GM12878 (cell line): Measurements from ENCODE around the gene ZNF710. TPM values are rescaled to one million over a fixed set of nuclear protein-coding genes. Genes with fewer than 3 reads are reported as not detected.
A peak's percentile ranks its signal among the peaks of the same experiment; 100 is the strongest.

Experiments
- ASH2L ChIP-seq: fragments of 300-600, 200-600 bp; sonication (generic); IDR thresholded peaks from 2 replicates; pipeline ENCODE4 v1.6.1; 2017; ENCODE audit warnings: low read depth, mild to moderate bottlenecking, borderline replicate concordance
- DPF2 ChIP-seq: fragments of 450-650 bp; IDR thresholded peaks from 2 replicates; pipeline ENCODE4 v1.6.1; 2017; ENCODE audit warnings: mild to moderate bottlenecking
- FOS ChIP-seq: IDR thresholded peaks from 3 replicates; pipeline ENCODE4 v1.6.1; 2011; ENCODE audit warnings: borderline replicate concordance; ENCODE audit not compliant: insufficient read length; ENCODE audit errors: extremely low read depth
- NBN ChIP-seq: fragments of 450-650 bp; IDR thresholded peaks from 2 replicates; pipeline ENCODE4 v1.6.1; 2016
- NFYB ChIP-seq: IDR thresholded peaks from 2 replicates; pipeline ENCODE4 v1.6.1; 2011; ENCODE audit warnings: low read depth, mild to moderate bottlenecking, low read length, improper control_type of control experiment, moderate library complexity; ENCODE audit not compliant: insufficient read depth
- NR2F1 ChIP-seq: fragments of 450-650 bp; conservative IDR thresholded peaks from 2 replicates; pipeline ENCODE4 v1.6.1; 2017; ENCODE audit warnings: mild to moderate bottlenecking
- POLR2AphosphoS2 ChIP-seq: IDR thresholded peaks from 2 replicates; pipeline ENCODE4 v1.6.1; 2011; ENCODE audit warnings: low read depth, mild to moderate bottlenecking, low read length, improper control_type of control experiment, moderate library complexity
- RB1 ChIP-seq: fragments of 450-650 bp; formaldehyde crosslinking; IDR thresholded peaks from 2 replicates; pipeline ENCODE4 v1.6.1; 2017; ENCODE audit warnings: mild to moderate bottlenecking, borderline replicate concordance
- RCOR1 ChIP-seq: conservative IDR thresholded peaks from 2 replicates; pipeline ENCODE4 v1.6.1; 2012; ENCODE audit warnings: low read depth, low read length, improper control_type of control experiment
- TARDBP ChIP-seq: IDR thresholded peaks from 2 replicates; pipeline ENCODE4 v1.6.1; 2016; ENCODE audit warnings: borderline replicate concordance
- TCF12 ChIP-seq: IDR thresholded peaks from 2 replicates; pipeline ENCODE4 v1.6.1; 2011; ENCODE audit warnings: low read depth, mild to moderate bottlenecking, low read length
- ZNF24 ChIP-seq: fragments of 450-650 bp; IDR thresholded peaks from 2 replicates; pipeline ENCODE4 v1.6.1; 2017; ENCODE audit warnings: antibody characterized with exemption, mild to moderate bottlenecking
- ZSCAN29 ChIP-seq: fragments of 450-650 bp; IDR thresholded peaks from 2 replicates; pipeline ENCODE4 v1.6.1; 2017; ENCODE audit warnings: mild to moderate bottlenecking, moderate library complexity
- polyA plus RNA-seq, 11 experiments: library from polyadenylated mRNA; depleted of rRNA in 4 of 11; unstranded in 6 of 11; stranded (reverse) in 5 of 11; fragments of >200 nt; fragmentation: Nextera tagmentation in 4 of 11; fragmentation: Illumina TruSeq in 1 of 11; extraction: Ambion mirVana in 4 of 11; extraction: Trizol in 1 of 11; gene quantifications; 1 replicate in 1 of 11; 2 replicates in 10 of 11; pipeline versions ENCODE4 v1.2.1 to v1.2.3, GENCODE V29; 2011 to 2016; ENCODE audit warnings: inconsistent platforms in 2 of 11, missing spikeins in 2 of 11, low read depth in 1 of 11
- total RNA-seq, 4 experiments: library from RNA; depleted of rRNA in 3 of 4; stranded (reverse); fragments of >200 nt in 3 of 4; fragmentation: Illumina TruSeq in 1 of 4; extraction: Trizol in 1 of 4; gene quantifications; 2 replicates each; pipeline versions ENCODE4 v1.2.1 to v1.2.3, GENCODE V29; 2013 to 2021
- TF ChIP-seq, protein P1 (sequence below): IDR thresholded peaks from 2 replicates; pipeline ENCODE4 v1.6.1; 2012; ENCODE audit warnings: improper control_type of control experiment, low read depth, low read length; ENCODE audit not compliant: insufficient replicate concordance
- TF ChIP-seq, protein P2 (sequence below): IDR thresholded peaks from 2 replicates; pipeline ENCODE4 v1.6.1; 2011; ENCODE audit warnings: mild to moderate bottlenecking, low read depth, low read length, moderate library complexity; ENCODE audit not compliant: insufficient replicate concordance
- TF ChIP-seq, protein P3 (sequence below): fragments of 450-650 bp; IDR thresholded peaks from 2 replicates; pipeline ENCODE4 v1.6.1; 2018; ENCODE audit warnings: mild to moderate bottlenecking, low read depth, moderate library complexity; ENCODE audit not compliant: partially characterized antibody
- TF ChIP-seq, protein P4 (sequence below): IDR thresholded peaks from 2 replicates; pipeline ENCODE4 v1.6.1; 2012; ENCODE audit warnings: mild to moderate bottlenecking, low read depth, low read length

The ZNF710 gene
- total and polyA plus RNA-seq, 10 of the 15 experiments (the other 5 are each of a cell fraction or from before 2014, with no cell fraction given): 1.4 to 43.5 (median 9.8) TPM

DNA sequence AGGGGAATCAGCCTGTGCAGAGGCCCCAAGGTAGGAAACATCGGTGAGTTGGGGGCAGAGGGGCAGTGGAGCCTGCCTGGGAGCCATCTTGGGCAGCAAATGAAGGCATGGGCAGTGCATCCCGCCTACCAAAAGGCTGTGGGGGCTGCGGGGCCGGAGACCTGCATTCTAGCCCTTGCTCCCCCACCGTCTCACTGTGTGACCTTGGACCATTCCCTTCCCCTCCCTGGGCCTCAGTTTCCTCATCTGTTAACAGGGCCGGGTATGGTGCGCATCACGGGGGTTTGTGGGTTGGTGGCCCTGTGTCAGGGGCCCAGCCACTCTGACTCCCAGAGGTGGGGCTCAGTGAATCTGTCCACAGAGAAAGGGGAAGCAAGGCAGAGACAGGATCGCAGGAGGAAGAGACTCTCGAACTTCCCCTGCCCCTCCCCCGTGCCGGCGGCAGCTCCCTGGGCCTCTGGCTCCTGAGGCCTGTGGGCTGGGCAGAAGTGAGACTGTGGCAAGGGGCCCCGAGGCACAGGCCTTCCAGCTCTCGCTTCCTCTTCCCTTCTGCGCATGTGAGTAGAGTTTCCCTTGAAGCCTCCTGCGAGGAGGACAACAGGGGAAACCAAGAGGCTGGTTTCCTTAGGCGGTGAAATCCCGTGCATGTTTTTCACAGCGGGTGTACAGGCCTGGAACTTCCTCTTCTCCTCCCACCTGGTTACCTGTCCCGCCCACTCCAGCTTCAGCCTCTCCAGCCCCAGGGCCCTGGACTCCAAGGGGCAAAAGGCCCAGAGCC lies 58.3 kb downstream of the ZNF710 start (continued):
- TF ChIP-seq NFYB (no peak), TCF12 (peak; percentile 87; the same call in 1 of the 2 replicates), POLR2AphosphoS2 (no peak), DPF2 (peak; percentile 97), ZNF24 (no peak), ASH2L (no peak), RCOR1 (peak; percentile 37; the same call in 1 of the 2 replicates), NBN (peak; percentile 94), ZSCAN29 (0 out of 2 replicates have a peak, but pooled peaks have one; percentile 9), FOS (no peak), TARDBP (0 out of 2 replicates have a peak, but pooled peaks have one; percentile 31), NR2F1 (peak; percentile 57; the same call in 1 of the 2 replicates), RB1 (no peak)
- TF ChIP-seq, protein P1, sequence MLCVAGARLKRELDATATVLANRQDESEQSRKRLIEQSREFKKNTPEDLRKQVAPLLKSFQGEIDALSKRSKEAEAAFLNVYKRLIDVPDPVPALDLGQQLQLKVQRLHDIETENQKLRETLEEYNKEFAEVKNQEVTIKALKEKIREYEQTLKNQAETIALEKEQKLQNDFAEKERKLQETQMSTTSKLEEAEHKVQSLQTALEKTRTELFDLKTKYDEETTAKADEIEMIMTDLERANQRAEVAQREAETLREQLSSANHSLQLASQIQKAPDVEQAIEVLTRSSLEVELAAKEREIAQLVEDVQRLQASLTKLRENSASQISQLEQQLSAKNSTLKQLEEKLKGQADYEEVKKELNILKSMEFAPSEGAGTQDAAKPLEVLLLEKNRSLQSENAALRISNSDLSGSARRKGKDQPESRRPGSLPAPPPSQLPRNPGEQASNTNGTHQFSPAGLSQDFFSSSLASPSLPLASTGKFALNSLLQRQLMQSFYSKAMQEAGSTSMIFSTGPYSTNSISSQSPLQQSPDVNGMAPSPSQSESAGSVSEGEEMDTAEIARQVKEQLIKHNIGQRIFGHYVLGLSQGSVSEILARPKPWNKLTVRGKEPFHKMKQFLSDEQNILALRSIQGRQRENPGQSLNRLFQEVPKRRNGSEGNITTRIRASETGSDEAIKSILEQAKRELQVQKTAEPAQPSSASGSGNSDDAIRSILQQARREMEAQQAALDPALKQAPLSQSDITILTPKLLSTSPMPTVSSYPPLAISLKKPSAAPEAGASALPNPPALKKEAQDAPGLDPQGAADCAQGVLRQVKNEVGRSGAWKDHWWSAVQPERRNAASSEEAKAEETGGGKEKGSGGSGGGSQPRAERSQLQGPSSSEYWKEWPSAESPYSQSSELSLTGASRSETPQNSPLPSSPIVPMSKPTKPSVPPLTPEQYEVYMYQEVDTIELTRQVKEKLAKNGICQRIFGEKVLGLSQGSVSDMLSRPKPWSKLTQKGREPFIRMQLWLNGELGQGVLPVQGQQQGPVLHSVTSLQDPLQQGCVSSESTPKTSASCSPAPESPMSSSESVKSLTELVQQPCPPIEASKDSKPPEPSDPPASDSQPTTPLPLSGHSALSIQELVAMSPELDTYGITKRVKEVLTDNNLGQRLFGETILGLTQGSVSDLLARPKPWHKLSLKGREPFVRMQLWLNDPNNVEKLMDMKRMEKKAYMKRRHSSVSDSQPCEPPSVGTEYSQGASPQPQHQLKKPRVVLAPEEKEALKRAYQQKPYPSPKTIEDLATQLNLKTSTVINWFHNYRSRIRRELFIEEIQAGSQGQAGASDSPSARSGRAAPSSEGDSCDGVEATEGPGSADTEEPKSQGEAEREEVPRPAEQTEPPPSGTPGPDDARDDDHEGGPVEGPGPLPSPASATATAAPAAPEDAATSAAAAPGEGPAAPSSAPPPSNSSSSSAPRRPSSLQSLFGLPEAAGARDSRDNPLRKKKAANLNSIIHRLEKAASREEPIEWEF: peak; percentile 59
- TF ChIP-seq, protein P2, sequence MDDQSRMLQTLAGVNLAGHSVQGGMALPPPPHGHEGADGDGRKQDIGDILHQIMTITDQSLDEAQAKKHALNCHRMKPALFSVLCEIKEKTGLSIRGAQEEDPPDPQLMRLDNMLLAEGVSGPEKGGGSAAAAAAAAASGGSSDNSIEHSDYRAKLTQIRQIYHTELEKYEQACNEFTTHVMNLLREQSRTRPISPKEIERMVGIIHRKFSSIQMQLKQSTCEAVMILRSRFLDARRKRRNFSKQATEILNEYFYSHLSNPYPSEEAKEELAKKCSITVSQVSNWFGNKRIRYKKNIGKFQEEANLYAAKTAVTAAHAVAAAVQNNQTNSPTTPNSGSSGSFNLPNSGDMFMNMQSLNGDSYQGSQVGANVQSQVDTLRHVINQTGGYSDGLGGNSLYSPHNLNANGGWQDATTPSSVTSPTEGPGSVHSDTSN: peak; percentile 46
- TF ChIP-seq, protein P3, sequence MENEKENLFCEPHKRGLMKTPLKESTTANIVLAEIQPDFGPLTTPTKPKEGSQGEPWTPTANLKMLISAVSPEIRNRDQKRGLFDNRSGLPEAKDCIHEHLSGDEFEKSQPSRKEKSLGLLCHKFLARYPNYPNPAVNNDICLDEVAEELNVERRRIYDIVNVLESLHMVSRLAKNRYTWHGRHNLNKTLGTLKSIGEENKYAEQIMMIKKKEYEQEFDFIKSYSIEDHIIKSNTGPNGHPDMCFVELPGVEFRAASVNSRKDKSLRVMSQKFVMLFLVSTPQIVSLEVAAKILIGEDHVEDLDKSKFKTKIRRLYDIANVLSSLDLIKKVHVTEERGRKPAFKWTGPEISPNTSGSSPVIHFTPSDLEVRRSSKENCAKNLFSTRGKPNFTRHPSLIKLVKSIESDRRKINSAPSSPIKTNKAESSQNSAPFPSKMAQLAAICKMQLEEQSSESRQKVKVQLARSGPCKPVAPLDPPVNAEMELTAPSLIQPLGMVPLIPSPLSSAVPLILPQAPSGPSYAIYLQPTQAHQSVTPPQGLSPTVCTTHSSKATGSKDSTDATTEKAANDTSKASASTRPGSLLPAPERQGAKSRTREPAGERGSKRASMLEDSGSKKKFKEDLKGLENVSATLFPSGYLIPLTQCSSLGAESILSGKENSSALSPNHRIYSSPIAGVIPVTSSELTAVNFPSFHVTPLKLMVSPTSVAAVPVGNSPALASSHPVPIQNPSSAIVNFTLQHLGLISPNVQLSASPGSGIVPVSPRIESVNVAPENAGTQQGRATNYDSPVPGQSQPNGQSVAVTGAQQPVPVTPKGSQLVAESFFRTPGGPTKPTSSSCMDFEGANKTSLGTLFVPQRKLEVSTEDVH: no peak
- TF ChIP-seq, protein P4, sequence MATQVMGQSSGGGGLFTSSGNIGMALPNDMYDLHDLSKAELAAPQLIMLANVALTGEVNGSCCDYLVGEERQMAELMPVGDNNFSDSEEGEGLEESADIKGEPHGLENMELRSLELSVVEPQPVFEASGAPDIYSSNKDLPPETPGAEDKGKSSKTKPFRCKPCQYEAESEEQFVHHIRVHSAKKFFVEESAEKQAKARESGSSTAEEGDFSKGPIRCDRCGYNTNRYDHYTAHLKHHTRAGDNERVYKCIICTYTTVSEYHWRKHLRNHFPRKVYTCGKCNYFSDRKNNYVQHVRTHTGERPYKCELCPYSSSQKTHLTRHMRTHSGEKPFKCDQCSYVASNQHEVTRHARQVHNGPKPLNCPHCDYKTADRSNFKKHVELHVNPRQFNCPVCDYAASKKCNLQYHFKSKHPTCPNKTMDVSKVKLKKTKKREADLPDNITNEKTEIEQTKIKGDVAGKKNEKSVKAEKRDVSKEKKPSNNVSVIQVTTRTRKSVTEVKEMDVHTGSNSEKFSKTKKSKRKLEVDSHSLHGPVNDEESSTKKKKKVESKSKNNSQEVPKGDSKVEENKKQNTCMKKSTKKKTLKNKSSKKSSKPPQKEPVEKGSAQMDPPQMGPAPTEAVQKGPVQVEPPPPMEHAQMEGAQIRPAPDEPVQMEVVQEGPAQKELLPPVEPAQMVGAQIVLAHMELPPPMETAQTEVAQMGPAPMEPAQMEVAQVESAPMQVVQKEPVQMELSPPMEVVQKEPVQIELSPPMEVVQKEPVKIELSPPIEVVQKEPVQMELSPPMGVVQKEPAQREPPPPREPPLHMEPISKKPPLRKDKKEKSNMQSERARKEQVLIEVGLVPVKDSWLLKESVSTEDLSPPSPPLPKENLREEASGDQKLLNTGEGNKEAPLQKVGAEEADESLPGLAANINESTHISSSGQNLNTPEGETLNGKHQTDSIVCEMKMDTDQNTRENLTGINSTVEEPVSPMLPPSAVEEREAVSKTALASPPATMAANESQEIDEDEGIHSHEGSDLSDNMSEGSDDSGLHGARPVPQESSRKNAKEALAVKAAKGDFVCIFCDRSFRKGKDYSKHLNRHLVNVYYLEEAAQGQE: no peak
